GM23338 (cell line): ENCODE measurements around the gene DGKB.

Experiments
- CREB1 ChIP-seq: fragments of 250-450 bp; sonication (Bioruptor Pico); IDR thresholded peaks from 2 replicates; pipeline ENCODE4 v1.5.0; 2020; ENCODE audit warnings: low read depth, mild to moderate bottlenecking, moderate library complexity
- EZH2 ChIP-seq: fragments of 200-600 bp; sonication (generic); IDR thresholded peaks from one replicate; pipeline ENCODE4 v1.8.0; 2017; ENCODE audit warnings: antibody characterized with exemption, mild to moderate bottlenecking, low read depth; ENCODE audit not compliant: unreplicated experiment
- EZH2phosphoT487 ChIP-seq: fragments of 200-600 bp; sonication (generic); IDR thresholded peaks from one replicate; pipeline ENCODE4 v1.8.1; 2018; ENCODE audit warnings: antibody characterized with exemption; ENCODE audit not compliant: unreplicated experiment
- JUNB ChIP-seq: IDR thresholded peaks from one replicate; pipeline ENCODE4 v1.6.1; 2016; ENCODE audit warnings: antibody characterized with exemption; ENCODE audit not compliant: unreplicated experiment
- NANOG ChIP-seq: IDR thresholded peaks from 2 replicates; pipeline ENCODE4 v1.6.1; 2016; ENCODE audit warnings: antibody characterized with exemption, borderline replicate concordance
- POLR2AphosphoS5 ChIP-seq: IDR thresholded peaks from 2 replicates; pipeline ENCODE4 v1.6.1; 2016; ENCODE audit warnings: antibody characterized with exemption, low read depth
- ZNF331 ChIP-seq: fragments of 250-450 bp; sonication (Bioruptor Pico); IDR thresholded peaks from 2 replicates; pipeline ENCODE4 v1.5.0; 2020; ENCODE audit warnings: low read depth, mild to moderate bottlenecking, moderate library complexity
- TF ChIP-seq, protein P1 (sequence below), 2 experiments: fragments of 200-600 bp in 1 of 2; sonication (generic) in 1 of 2; conservative IDR thresholded peaks; 2 replicates each; pipeline versions ENCODE4 v1.5.1 to v1.6.1; 2016 to 2017; ENCODE audit warnings: antibody characterized with exemption in 2 of 2, low read depth in 2 of 2, mild to moderate bottlenecking in 2 of 2, moderate library complexity in 1 of 2
- TF ChIP-seq, protein P2 (sequence below): IDR thresholded peaks from one replicate; pipeline ENCODE4 v1.6.1; 2018; ENCODE audit warnings: antibody characterized with exemption; ENCODE audit not compliant: unreplicated experiment

DNA sequence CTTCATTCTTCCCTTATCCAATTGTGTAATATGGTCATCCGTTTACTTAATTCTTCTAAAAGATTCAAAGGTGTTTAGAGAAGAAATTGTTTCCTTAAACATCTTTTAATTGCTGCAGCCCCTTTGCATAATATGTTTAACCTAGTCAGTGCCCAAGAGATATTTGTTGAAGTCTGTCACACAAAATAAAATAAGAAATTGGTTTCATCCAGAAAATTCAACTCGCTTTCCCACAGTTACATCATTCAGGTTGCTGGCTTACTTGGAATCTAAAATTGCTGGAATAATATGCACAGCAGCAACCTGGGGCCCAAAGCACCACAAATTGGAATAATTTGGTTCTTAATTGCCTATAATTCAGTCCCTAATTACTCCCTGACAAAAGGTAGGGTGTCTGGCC lies 758.0 kb downstream of the DGKB start:
- TF ChIP-seq, protein P1, sequence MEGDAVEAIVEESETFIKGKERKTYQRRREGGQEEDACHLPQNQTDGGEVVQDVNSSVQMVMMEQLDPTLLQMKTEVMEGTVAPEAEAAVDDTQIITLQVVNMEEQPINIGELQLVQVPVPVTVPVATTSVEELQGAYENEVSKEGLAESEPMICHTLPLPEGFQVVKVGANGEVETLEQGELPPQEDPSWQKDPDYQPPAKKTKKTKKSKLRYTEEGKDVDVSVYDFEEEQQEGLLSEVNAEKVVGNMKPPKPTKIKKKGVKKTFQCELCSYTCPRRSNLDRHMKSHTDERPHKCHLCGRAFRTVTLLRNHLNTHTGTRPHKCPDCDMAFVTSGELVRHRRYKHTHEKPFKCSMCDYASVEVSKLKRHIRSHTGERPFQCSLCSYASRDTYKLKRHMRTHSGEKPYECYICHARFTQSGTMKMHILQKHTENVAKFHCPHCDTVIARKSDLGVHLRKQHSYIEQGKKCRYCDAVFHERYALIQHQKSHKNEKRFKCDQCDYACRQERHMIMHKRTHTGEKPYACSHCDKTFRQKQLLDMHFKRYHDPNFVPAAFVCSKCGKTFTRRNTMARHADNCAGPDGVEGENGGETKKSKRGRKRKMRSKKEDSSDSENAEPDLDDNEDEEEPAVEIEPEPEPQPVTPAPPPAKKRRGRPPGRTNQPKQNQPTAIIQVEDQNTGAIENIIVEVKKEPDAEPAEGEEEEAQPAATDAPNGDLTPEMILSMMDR (conservative IDR thresholded peaks at IDR 0.05; ENCODE audit: low read depth in 2 of 2) = no peak
- TF ChIP-seq EZH2 = no peak
- TF ChIP-seq JUNB = no peak
- no peak for TF ChIP-seq POLR2AphosphoS5
- no peak for TF ChIP-seq EZH2phosphoT487
- TF ChIP-seq, protein P2, sequence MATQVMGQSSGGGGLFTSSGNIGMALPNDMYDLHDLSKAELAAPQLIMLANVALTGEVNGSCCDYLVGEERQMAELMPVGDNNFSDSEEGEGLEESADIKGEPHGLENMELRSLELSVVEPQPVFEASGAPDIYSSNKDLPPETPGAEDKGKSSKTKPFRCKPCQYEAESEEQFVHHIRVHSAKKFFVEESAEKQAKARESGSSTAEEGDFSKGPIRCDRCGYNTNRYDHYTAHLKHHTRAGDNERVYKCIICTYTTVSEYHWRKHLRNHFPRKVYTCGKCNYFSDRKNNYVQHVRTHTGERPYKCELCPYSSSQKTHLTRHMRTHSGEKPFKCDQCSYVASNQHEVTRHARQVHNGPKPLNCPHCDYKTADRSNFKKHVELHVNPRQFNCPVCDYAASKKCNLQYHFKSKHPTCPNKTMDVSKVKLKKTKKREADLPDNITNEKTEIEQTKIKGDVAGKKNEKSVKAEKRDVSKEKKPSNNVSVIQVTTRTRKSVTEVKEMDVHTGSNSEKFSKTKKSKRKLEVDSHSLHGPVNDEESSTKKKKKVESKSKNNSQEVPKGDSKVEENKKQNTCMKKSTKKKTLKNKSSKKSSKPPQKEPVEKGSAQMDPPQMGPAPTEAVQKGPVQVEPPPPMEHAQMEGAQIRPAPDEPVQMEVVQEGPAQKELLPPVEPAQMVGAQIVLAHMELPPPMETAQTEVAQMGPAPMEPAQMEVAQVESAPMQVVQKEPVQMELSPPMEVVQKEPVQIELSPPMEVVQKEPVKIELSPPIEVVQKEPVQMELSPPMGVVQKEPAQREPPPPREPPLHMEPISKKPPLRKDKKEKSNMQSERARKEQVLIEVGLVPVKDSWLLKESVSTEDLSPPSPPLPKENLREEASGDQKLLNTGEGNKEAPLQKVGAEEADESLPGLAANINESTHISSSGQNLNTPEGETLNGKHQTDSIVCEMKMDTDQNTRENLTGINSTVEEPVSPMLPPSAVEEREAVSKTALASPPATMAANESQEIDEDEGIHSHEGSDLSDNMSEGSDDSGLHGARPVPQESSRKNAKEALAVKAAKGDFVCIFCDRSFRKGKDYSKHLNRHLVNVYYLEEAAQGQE = no peak
- TF ChIP-seq ZNF331 (CRISPR knock-in tag) = no peak
- no peak for TF ChIP-seq CREB1 (CRISPR knock-in tag)
- TF ChIP-seq NANOG = no peak
